ENCODE data around the gene SFTA2. TPM values are rescaled to one million over a fixed set of nuclear protein-coding genes. Genes with fewer than 3 reads are reported as not detected.

SFTA2 gene
- total and polyA plus RNA-seq, 10 of the 15 experiments (the other 5 are each of a cell fraction or from before 2014, with no cell fraction given): 0.15 to 0.92 (median 0.33) TPM; not detected in 4

DNA sequence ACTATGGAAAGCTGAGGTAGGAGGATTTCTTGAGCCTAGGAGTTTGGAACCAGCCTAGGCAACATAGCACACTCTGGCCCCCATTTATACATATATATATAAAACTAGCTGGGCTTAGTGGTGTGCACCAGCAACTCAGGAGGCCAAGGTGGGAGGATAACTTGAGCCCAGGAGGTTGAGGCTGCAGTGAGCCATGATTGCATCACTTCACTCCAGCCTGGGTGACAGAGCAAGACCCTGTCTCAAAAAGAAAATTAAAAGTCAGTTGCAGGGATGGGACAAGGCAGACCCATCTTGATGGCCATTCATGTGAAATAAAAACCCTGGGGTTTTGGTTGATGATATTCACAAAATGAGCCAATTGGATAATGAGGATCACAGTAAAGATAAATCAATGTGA is 30.5 kb downstream of the SFTA2 start:
- Histone ChIP-seq H3K9ac (ENCODE audit: control insufficient read depth, insufficient read depth, low read length) (no peak overlapping the region), H3K27me3 (replicated peaks in 1 of 2; ENCODE audit: control insufficient read depth in 2 of 2, insufficient read depth in 2 of 2, low read length in 1 of 2) (no peaks in the 10 kb centered on the region), H3K36me3 (ENCODE audit: control insufficient read depth in 2 of 2, insufficient read depth in 2 of 2, low read length in 1 of 2) (peaks cover 4 to 10% of the 10 kb centered on the region in 2 experiments; a peak in 2 of 4 replicates), H3K27ac (ENCODE audit: control insufficient read depth, insufficient read depth) (no peak overlapping the region; the same call in 1 of the 2 replicates), H3K9me3 (replicated peaks; ENCODE audit: control insufficient read depth, insufficient read depth, low read length) (no peaks in the 10 kb centered on the region), H2AFZ (ENCODE audit: control insufficient read depth, low read depth, low read length) (no peak overlapping the region), H3K79me2 (ENCODE audit: control insufficient read depth, insufficient read depth, low read length) (no peaks in the 10 kb centered on the region), H4K20me1 (ENCODE audit: control insufficient read depth, insufficient read depth) (no peaks in the 10 kb centered on the region), H3K4me3 (no peak overlapping the region), H3K4me2 (ENCODE audit: control insufficient read depth, insufficient read depth) (no peak overlapping the region), H3K4me1 (ENCODE audit: control insufficient read depth, insufficient read depth, low read length) (peaks cover 32% of the 10 kb centered on the region)
- no peak for DNase-seq (ENCODE audit: low read depth, low spot score)
- in situ Hi-C loops (cut with MboI) (no loop called here), intact Hi-C loops (cut with micrococcal nuclease; ENCODE audit: unreplicated experiment) (loop anchor here (2.0 kb wide), 1 partner anchor 19 kb away; no protein-coding TSS in a partner anchor)
- no peak; the same call in 2 of the 3 replicates for ATAC-seq
- ChIA-PET CTCF (interaction anchor here (0.7 to 2.0 kb wide), 6 partner anchors 12 to 832 kb away, joined by 3 to 14 read pairs (median 4); partner anchors contain the start of gene VARS2), POLR2A (interaction anchor here (0.6 to 6.0 kb wide), 3 partner anchors 13 to 445 kb away, joined by 3 to 37 read pairs (median 8); partner anchors contain the start of genes DDR1 and VARS2), RAD21 (ENCODE audit: unreplicated experiment) (interaction anchor here (0.6 to 3.8 kb wide), 9 partner anchors 11 to 416 kb away, joined by 3 to 31 read pairs (median 6); partner anchors contain the start of genes DDR1 and VARS2), SMC1A (ENCODE audit: uncharacterized antibody, unreplicated experiment) (interaction anchor here (1.3 to 2.3 kb wide), 6 partner anchors 12 to 73 kb away, joined by 4 to 9 read pairs (median 6); partner anchors contain the start of genes DDR1 and VARS2)
- BruUV-seq (replicated peaks): no TSS peak
- FAIRE-seq: no peak
- TF ChIP-seq RB1 (IDR thresholded peaks at IDR 0.05; ENCODE audit: borderline replicate concordance): no peak
- no peak for TF ChIP-seq ETV6 (conservative IDR thresholded peaks at IDR 0.05 in 1 of 2, IDR thresholded peaks at IDR 0.05 in 1 of 2; ENCODE audit: borderline replicate concordance in 1 of 2, low read depth in 1 of 2)
- no peak for TF ChIP-seq MEF2B (IDR thresholded peaks at IDR 0.05; ENCODE audit: partially characterized antibody, poor library complexity, severe bottlenecking)
- no peak for TF ChIP-seq ZZZ3 (IDR thresholded peaks at IDR 0.05; ENCODE audit: control insufficient read depth, insufficient read length, low read depth)
- no peak for TF ChIP-seq CREM (IDR thresholded peaks at IDR 0.05; ENCODE audit: low read depth)
- TF ChIP-seq POLR2A (IDR thresholded peaks at IDR 0.05; ENCODE audit: low read depth, low read length): no peak
- TF ChIP-seq RELA (IDR thresholded peaks at IDR 0.05; ENCODE audit: borderline replicate concordance, partially characterized antibody): no peak
- no peak for TF ChIP-seq WRNIP1 (IDR thresholded peaks at IDR 0.05; ENCODE audit: borderline replicate concordance, low read depth, low read length)
- no peak for TF ChIP-seq NR2F1 (conservative IDR thresholded peaks at IDR 0.05)
- no peak for TF ChIP-seq ZBTB4 (CRISPR knock-in tag; IDR thresholded peaks at IDR 0.05)
- no peak for TF ChIP-seq EP300 (IDR thresholded peaks at IDR 0.05; ENCODE audit: borderline replicate concordance in 1 of 2, control insufficient read depth in 1 of 2, low read depth in 2 of 2, low read length in 2 of 2)
- TF ChIP-seq NFIC (IDR thresholded peaks at IDR 0.05; ENCODE audit: low read depth, low read length): no peak
- no peak for TF ChIP-seq ZBED1 (IDR thresholded peaks at IDR 0.05; ENCODE audit: borderline replicate concordance)
- no peak for TF ChIP-seq KDM1A (IDR thresholded peaks at IDR 0.05; ENCODE audit: borderline replicate concordance)
- no peak for TF ChIP-seq STAT1 (conservative IDR thresholded peaks at IDR 0.05)
- TF ChIP-seq TAF1 (IDR thresholded peaks at IDR 0.05; ENCODE audit: borderline replicate concordance, low read depth, low read length): no peak
